ENCODE measurements around the gene STK16. TPM values are rescaled to one million over a fixed set of nuclear protein-coding genes. Genes with fewer than 3 reads are reported as not detected.

Gene STK16
- total and polyA plus RNA-seq, 8 donors = 1.2 to 55.9 (median 36.4) TPM

DNA sequence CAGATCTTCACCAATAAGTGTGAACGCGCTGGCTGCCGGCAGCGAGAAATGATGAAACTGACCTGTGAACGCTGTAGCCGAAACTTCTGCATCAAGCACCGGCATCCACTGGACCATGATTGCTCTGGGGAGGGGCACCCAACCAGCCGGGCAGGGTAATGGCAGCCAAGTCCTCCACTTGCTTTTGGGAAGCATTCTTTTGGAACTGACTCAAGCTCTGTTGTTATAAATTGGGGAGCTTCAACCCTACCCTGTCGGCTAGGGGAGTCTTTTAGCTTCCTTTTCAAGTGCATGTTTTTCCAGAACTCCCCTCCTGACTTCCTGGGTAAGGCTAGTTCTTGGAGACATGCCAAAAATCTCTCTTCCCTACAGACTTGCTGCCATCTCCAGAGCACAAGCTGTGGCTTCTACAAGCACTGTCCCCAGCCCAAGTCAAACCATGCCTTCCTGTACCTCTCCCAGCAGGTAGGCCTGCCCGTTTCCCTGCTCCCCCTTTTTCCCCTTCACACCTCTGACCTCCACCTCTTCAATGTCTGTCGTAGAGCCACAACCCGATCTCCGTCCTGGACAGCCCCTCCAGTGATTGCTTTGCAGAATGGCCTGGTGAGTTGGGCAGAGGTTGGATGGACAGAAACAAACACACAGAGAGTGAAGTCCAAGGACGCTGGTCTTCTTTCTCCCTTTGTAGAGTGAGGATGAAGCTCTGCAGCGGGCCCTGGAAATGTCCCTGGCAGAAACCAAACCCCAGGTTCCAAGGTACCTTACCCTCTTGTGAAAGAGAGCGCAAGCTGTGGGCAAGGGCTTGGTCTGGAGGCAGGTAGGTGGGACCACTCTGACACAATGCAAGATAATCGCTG, 37.2 kb upstream of the STK16 start:
- peak overlapping the region; percentile 96 to 98 (median 97) for H3K27ac ChIP-seq
- H3K9me3 ChIP-seq = no peaks in the 10 kb centered on the region
- peak overlapping the region in 3 of 4 donors; percentile 56 to 65 (median 63) for H3K4me3 ChIP-seq
- TF ChIP-seq EP300 (IDR thresholded peaks at IDR 0.05) (no peak), POLR2AphosphoS5 (IDR thresholded peaks at IDR 0.05) (no peak), POLR2A (IDR thresholded peaks at IDR 0.05) (no peak)
- TF ChIP-seq, protein P1, sequence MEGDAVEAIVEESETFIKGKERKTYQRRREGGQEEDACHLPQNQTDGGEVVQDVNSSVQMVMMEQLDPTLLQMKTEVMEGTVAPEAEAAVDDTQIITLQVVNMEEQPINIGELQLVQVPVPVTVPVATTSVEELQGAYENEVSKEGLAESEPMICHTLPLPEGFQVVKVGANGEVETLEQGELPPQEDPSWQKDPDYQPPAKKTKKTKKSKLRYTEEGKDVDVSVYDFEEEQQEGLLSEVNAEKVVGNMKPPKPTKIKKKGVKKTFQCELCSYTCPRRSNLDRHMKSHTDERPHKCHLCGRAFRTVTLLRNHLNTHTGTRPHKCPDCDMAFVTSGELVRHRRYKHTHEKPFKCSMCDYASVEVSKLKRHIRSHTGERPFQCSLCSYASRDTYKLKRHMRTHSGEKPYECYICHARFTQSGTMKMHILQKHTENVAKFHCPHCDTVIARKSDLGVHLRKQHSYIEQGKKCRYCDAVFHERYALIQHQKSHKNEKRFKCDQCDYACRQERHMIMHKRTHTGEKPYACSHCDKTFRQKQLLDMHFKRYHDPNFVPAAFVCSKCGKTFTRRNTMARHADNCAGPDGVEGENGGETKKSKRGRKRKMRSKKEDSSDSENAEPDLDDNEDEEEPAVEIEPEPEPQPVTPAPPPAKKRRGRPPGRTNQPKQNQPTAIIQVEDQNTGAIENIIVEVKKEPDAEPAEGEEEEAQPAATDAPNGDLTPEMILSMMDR (IDR thresholded peaks at IDR 0.05) = no peak
- no peaks in the 10 kb centered on the region for H3K27me3 ChIP-seq
- DNase-seq = peak in 1 of 2 donors; percentile 46
- intact Hi-C loops (cut with DNase I; ENCODE audit: low total_unique reads) = no loop called here
- WGBS, 5 donors = 58 to 62% (median 61%) methylated on average over 17 of the region's 17 CpGs
- peaks cover 15 to 34% (median 25%) of the 10 kb centered on the region in 4 donors for H3K4me1 ChIP-seq
- H3K36me3 ChIP-seq = peaks cover 36 to 50% (median 49%) of the 10 kb centered on the region in 4 donors

DNA sequence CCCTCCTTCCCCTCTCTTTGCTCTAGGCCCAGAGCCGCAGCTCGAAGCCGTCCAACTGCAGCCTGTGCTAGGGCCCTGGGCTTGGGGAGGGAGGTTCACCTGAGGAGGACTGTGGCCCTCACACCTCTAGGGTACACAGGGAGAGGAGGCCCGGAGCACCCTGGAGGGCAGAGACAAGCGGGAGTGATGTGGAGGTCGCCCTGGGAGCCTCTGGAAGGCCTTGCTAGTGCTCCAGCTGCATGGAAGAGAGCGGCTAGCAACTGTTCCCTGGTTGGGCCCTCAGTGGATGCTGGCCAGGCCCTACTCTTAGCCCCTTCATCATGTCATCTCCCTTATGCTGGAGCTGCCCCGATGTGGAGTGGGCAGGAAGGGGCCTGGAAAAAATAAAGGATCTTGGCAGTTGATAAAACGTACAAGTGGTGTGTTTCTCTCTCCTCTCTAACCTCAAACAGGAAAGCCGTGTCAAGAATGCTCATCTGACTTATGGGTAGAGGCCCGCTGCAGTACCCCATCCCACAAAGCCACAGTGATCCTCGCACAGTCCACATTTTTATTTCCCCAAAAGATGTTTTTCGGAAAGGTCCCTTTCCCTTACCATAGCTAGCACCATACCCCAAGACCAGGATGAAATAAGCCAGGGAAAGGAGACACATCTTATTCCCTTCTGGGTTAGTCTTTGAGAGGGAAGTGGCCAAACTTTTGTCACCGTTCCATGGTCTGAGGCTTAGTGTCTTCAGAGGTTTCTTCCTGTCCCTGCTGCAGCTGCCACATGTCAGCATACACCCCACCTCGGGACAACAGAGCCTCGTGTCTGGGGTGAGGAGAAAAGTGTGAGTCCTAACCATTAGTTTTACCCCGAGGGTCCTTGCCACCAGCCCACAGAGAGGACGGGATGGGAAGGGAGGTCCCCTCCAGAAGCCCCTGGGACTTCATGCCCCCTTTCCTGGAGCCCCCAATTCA, 35.8 kb upstream of the STK16 start:
- 74 to 80% (median 78%) methylated on average over 18 of the region's 18 CpGs for WGBS, 5 donors
- H3K9me3 ChIP-seq = no peaks in the 10 kb centered on the region
- no peak overlapping the region for H3K4me3 ChIP-seq
- H3K27ac ChIP-seq = peak overlapping the region in 4 of 5 donors; percentile 13 to 42 (median 38)
- DNase-seq = no peak
- no peaks in the 10 kb centered on the region for H3K27me3 ChIP-seq
- peaks cover 48 to 64% (median 63%) of the 10 kb centered on the region in 4 donors for H3K36me3 ChIP-seq
- intact Hi-C loops (cut with DNase I; ENCODE audit: low total_unique reads) = no loop called here
- peaks cover 15 to 34% (median 25%) of the 10 kb centered on the region in 4 donors for H3K4me1 ChIP-seq
- TF ChIP-seq POLR2AphosphoS5 (IDR thresholded peaks at IDR 0.05) = no peak
- TF ChIP-seq, protein P1 (IDR thresholded peaks at IDR 0.05) = no peak
- no peak for TF ChIP-seq EP300 (IDR thresholded peaks at IDR 0.05)

DNA sequence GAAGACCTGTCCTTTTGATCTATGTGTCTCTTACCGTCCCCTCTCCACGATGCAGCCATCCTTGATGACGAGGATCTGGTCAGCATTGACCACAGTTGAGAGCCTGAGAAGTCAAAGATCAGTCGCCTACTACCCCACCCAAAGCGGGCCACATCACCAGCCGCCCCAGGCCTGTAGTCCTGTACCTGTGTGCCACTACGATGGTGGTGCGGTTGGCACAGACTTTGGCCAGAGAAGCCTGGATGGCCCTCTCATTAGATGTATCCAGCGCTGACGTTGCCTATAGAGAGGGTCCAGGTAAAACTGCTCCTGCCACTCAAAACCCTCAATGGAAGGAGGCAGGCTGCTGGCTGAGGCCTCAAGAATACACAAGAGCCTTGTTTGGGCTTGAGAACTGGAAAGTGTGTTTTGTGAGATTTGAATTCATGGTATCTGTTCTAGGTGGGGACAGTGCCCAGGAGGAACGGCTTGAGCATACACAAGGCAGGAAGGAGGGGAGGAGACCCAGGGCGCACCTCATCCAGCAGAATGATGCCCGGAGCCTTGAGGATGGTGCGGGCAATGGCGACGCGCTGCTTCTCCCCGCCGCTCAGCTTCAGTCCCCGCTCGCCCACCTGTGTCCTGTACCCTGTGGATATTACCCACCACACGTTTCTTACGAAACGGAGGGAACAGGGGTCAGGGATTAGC, 34.9 kb upstream of the STK16 start:
- peaks cover 55 to 73% (median 69%) of the 10 kb centered on the region in 4 donors for H3K36me3 ChIP-seq
- TF ChIP-seq POLR2AphosphoS5 (IDR thresholded peaks at IDR 0.05) (no peak), POLR2A (IDR thresholded peaks at IDR 0.05) (no peak), EP300 (IDR thresholded peaks at IDR 0.05) (no peak)
- TF ChIP-seq, protein P1 (IDR thresholded peaks at IDR 0.05) = no peak
- peaks cover 15 to 34% (median 25%) of the 10 kb centered on the region in 4 donors for H3K4me1 ChIP-seq
- WGBS, 5 donors = 90 to 94% (median 92%) methylated on average over 24 of the region's 24 CpGs
- intact Hi-C loops (cut with DNase I; ENCODE audit: low total_unique reads) = no loop called here
- DNase-seq = no peak
- no peak overlapping the region for H3K4me3 ChIP-seq
- no peaks in the 10 kb centered on the region for H3K9me3 ChIP-seq
- no peaks in the 10 kb centered on the region for H3K27me3 ChIP-seq
- H3K27ac ChIP-seq = peak overlapping the region in 3 of 5 donors; percentile 37 to 41 (median 38)

Measured in stomach (tissue), 9 donors.